ENCODE measurements around the gene CFAP161. TPM values are rescaled to one million over a fixed set of nuclear protein-coding genes. Genes with fewer than 3 reads are reported as not detected.

CFAP161 gene
- total RNA-seq, 1 donor from 2014 or later, result not detected

- H3K36me3 Mint-ChIP-seq (ENCODE audit: unreplicated experiment), result no peaks in the 10 kb centered on the region
- no peaks in the 10 kb centered on the region for H3K4me1 Mint-ChIP-seq (ENCODE audit: unreplicated experiment)
- H3K9me3 Mint-ChIP-seq (ENCODE audit: unreplicated experiment), result no peaks in the 10 kb centered on the region
- peaks cover 26% of the 10 kb centered on the region for H3K27me3 Mint-ChIP-seq (ENCODE audit: unreplicated experiment)
- no peak overlapping the region for H3K4me3 Mint-ChIP-seq (ENCODE audit: unreplicated experiment)
- H3K27ac Mint-ChIP-seq (ENCODE audit: unreplicated experiment), result no peak overlapping the region
- DNase-seq (ENCODE audit: extremely low spot score, unreplicated experiment), result no peak
- no peak for TF ChIP-seq CTCF (IDR thresholded peaks at IDR 0.05)
Observed at GRCh38 chr15:81181220-81181619, 47.1 kb downstream of the CFAP161 start.

- Mint-ChIP-seq H3K4me3 (ENCODE audit: unreplicated experiment) (no peak overlapping the region), H3K27me3 (ENCODE audit: unreplicated experiment) (peaks cover 26% of the 10 kb centered on the region), H3K4me1 (ENCODE audit: unreplicated experiment) (no peaks in the 10 kb centered on the region), H3K27ac (ENCODE audit: unreplicated experiment) (no peak overlapping the region), H3K36me3 (ENCODE audit: unreplicated experiment) (no peaks in the 10 kb centered on the region), H3K9me3 (ENCODE audit: unreplicated experiment) (no peaks in the 10 kb centered on the region)
- DNase-seq (ENCODE audit: extremely low spot score, unreplicated experiment), result no peak
- TF ChIP-seq CTCF (IDR thresholded peaks at IDR 0.05), result no peak
Observed at GRCh38 chr15:81182031-81182755, 48.1 kb downstream of the CFAP161 start.

GRCh38 chr15:81182756-81183438 lies 48.8 kb downstream of the CFAP161 start:
- Mint-ChIP-seq H3K27ac (ENCODE audit: unreplicated experiment) (no peak overlapping the region), H3K4me3 (ENCODE audit: unreplicated experiment) (no peak overlapping the region), H3K27me3 (ENCODE audit: unreplicated experiment) (peaks cover 26% of the 10 kb centered on the region)

GRCh38 chr15:81183439-81183775 lies 49.3 kb downstream of the CFAP161 start:
- Mint-ChIP-seq H3K27me3 (ENCODE audit: unreplicated experiment) (peaks cover 26% of the 10 kb centered on the region), H3K36me3 (ENCODE audit: unreplicated experiment) (no peaks in the 10 kb centered on the region), H3K4me1 (ENCODE audit: unreplicated experiment) (no peaks in the 10 kb centered on the region), H3K27ac (ENCODE audit: unreplicated experiment) (no peak overlapping the region), H3K4me3 (ENCODE audit: unreplicated experiment) (no peak overlapping the region), H3K9me3 (ENCODE audit: unreplicated experiment) (no peaks in the 10 kb centered on the region)
- no peak for TF ChIP-seq CTCF (IDR thresholded peaks at IDR 0.05)
- no peak for DNase-seq (ENCODE audit: extremely low spot score, unreplicated experiment)

More at GRCh38 chr15:81182756-81183438, 48.8 kb downstream of the CFAP161 start:
- no peaks in the 10 kb centered on the region for H3K9me3 Mint-ChIP-seq (ENCODE audit: unreplicated experiment)
- TF ChIP-seq CTCF (IDR thresholded peaks at IDR 0.05), result no peak
- no peaks in the 10 kb centered on the region for H3K36me3 Mint-ChIP-seq (ENCODE audit: unreplicated experiment)
- H3K4me1 Mint-ChIP-seq (ENCODE audit: unreplicated experiment), result no peaks in the 10 kb centered on the region
- no peak for DNase-seq (ENCODE audit: extremely low spot score, unreplicated experiment)

GRCh38 chr15:81184188-81184587 lies 50.1 kb downstream of the CFAP161 start:
- H3K9me3 Mint-ChIP-seq (ENCODE audit: unreplicated experiment), result no peaks in the 10 kb centered on the region
- peaks cover 24% of the 10 kb centered on the region for H3K27me3 Mint-ChIP-seq (ENCODE audit: unreplicated experiment)
- H3K4me3 Mint-ChIP-seq (ENCODE audit: unreplicated experiment), result no peak overlapping the region
- no peaks in the 10 kb centered on the region for H3K4me1 Mint-ChIP-seq (ENCODE audit: unreplicated experiment)
- no peak for TF ChIP-seq CTCF (IDR thresholded peaks at IDR 0.05)
- DNase-seq (ENCODE audit: extremely low spot score, unreplicated experiment), result no peak
- H3K36me3 Mint-ChIP-seq (ENCODE audit: unreplicated experiment), result no peaks in the 10 kb centered on the region
- H3K27ac Mint-ChIP-seq (ENCODE audit: unreplicated experiment), result no peak overlapping the region
